Stomach (tissue), 4 donors: ENCODE results near the gene PTPN4.

ENCODE experiments used
- CTCF ChIP-seq, 7 experiments: fragments of 450-650 bp in 4 of 7; fragments of 200-600 bp in 3 of 7; sonication (generic) in 3 of 7; IDR thresholded peaks; one replicate each; pipeline ENCODE4 v1.5.1; 2016 to 2019; ENCODE audit warnings: antibody characterized with exemption in 7 of 7, control low read depth in 2 of 7, mild to moderate bottlenecking in 1 of 7
- POLR2A ChIP-seq, 4 donors: fragments of 450-650 bp; IDR thresholded peaks; one replicate each; pipeline ENCODE4 v1.6.1; 2016; ENCODE audit warnings: antibody characterized with exemption in 4 of 4, control low read depth in 2 of 4, mild to moderate bottlenecking in 1 of 4, moderate library complexity in 1 of 4

GRCh38 chr2:119941981-119942513 lies 182.3 kb downstream of the PTPN4 start:
- TF ChIP-seq POLR2A (IDR thresholded peaks at IDR 0.05) (no peak), CTCF (IDR thresholded peaks at IDR 0.05) (no peak)
